ENCODE measurements around the gene DNAJB8.

- TF ChIP-seq CTCF (IDR thresholded peaks at IDR 0.05) (no peak), POLR2A (IDR thresholded peaks at IDR 0.05; ENCODE audit: low read depth) (no peak), EP300 (IDR thresholded peaks at IDR 0.05) (no peak), POLR2AphosphoS5 (IDR thresholded peaks at IDR 0.05) (no peak)
Observed at GRCh38 chr3:128433837-128434165, 32.9 kb downstream of the DNAJB8 start.
